Ascending aorta (tissue), 2 donors: ENCODE measurements around the gene DALRD3. TPM values are rescaled to one million over a fixed set of nuclear protein-coding genes. Genes with fewer than 3 reads are reported as not detected.

Experiments
- DNase-seq, 2 donors: peaks; one replicate each; pipeline ENCODE4 v3.0.0-alpha.2; 2019; ENCODE audit warnings: low spot score in 2 of 2
- H3K27ac ChIP-seq, 2 donors: fragments of 200-600 bp; sonication (generic); one replicate each; pipeline ENCODE4 v1.5.1; 2016 to 2017; ENCODE audit warnings: mild to moderate bottlenecking in 1 of 2
- H3K27me3 ChIP-seq: fragments of 200-600 bp; sonication (generic); one replicate; pipeline ENCODE4 v1.5.1; 2017
- H3K36me3 ChIP-seq, 2 donors: fragments of 200-600 bp; sonication (generic); one replicate each; pipeline ENCODE4 v1.5.1; 2016
- H3K4me1 ChIP-seq, 2 donors: fragments of 200-600 bp; sonication (generic); one replicate each; pipeline ENCODE4 v1.5.1; 2016 to 2017; ENCODE audit warnings: mild to moderate bottlenecking in 1 of 2
- H3K4me3 ChIP-seq, 2 donors: fragments of 200-600 bp; sonication (generic); one replicate each; pipeline ENCODE4 v1.5.1; 2016 to 2017; ENCODE audit warnings: mild to moderate bottlenecking in 1 of 2
- H3K9me3 ChIP-seq, 2 donors: fragments of 200-600 bp; sonication (generic); one replicate each; pipeline ENCODE4 v1.5.1; 2016
- intact Hi-C: fragments of 100-400 bp; cut with DNase I; formaldehyde crosslinking; loops from one replicate; pipeline ENCODE4 v1.15.1; 2023
- total RNA-seq: library from RNA; depleted of rRNA; stranded (reverse); fragments of >200 nt; gene quantifications from one replicate; pipeline ENCODE4 v1.1.0, GENCODE V29; 2016
- TF ChIP-seq, protein P1 (sequence below), 3 experiments: fragments of 200-600 bp in 2 of 3; fragments of 450-650 bp in 1 of 3; sonication (generic) in 2 of 3; IDR thresholded peaks; one replicate each; pipeline ENCODE4 v1.5.1; 2016 to 2019; ENCODE audit warnings: antibody characterized with exemption in 3 of 3, mild to moderate bottlenecking in 1 of 3, moderate library complexity in 1 of 3

The DALRD3 gene
- total RNA-seq, 1 donor from 2014 or later, result 73.1 TPM

DNA sequence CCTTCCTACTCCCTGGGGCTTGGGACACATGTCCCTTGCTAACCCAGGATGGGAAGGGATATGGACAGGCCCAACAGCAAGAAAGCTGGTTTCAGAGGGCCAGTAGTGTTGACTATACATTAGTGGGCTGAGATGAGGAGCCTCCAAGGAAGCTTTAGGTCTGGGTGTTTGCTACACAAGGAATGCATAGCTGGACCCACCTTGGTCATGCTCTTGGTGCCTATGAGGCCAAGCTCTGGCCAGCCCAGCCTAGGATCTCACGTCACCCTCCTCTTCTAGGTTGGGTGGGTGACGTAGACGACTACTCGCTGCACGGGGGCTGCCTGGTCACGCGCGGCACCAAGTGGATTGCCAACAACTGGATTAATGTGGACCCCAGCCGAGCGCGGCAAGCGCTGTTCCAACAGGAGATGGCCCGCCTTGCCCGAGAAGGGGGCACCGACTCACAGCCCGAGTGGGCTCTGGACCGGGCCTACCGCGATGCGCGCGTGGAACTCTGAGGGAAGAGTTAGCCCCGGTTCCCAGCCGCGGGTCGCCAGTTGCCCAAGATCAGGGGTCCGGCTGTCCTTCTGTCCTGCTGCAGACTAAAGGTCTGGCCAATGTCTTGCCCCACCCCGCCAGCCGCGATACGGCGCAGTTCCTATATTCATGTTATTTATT, 11.8 kb downstream of the DALRD3 start:
- Histone ChIP-seq H3K4me1 (peaks cover 2 to 13% of the 10 kb centered on the region in 2 donors), H3K36me3 (peaks cover 0 to 4% of the 10 kb centered on the region in 2 donors), H3K27me3 (no peaks in the 10 kb centered on the region), H3K9me3 (no peaks in the 10 kb centered on the region), H3K27ac (peak overlapping the region; percentile 96), H3K4me3 (peak overlapping the region; percentile 77 to 80)
- peak in 1 of 2 donors; percentile 77 for DNase-seq
- intact Hi-C loops, result loop anchor here (1.0 to 5.0 kb wide), 7 partner anchors 15 to 406 kb away; partner anchors contain the start of genes ARIH2, QRICH1, RHOA and SLC25A20
- TF ChIP-seq, protein P1, sequence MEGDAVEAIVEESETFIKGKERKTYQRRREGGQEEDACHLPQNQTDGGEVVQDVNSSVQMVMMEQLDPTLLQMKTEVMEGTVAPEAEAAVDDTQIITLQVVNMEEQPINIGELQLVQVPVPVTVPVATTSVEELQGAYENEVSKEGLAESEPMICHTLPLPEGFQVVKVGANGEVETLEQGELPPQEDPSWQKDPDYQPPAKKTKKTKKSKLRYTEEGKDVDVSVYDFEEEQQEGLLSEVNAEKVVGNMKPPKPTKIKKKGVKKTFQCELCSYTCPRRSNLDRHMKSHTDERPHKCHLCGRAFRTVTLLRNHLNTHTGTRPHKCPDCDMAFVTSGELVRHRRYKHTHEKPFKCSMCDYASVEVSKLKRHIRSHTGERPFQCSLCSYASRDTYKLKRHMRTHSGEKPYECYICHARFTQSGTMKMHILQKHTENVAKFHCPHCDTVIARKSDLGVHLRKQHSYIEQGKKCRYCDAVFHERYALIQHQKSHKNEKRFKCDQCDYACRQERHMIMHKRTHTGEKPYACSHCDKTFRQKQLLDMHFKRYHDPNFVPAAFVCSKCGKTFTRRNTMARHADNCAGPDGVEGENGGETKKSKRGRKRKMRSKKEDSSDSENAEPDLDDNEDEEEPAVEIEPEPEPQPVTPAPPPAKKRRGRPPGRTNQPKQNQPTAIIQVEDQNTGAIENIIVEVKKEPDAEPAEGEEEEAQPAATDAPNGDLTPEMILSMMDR (IDR thresholded peaks at IDR 0.05), result no peak

DNA sequence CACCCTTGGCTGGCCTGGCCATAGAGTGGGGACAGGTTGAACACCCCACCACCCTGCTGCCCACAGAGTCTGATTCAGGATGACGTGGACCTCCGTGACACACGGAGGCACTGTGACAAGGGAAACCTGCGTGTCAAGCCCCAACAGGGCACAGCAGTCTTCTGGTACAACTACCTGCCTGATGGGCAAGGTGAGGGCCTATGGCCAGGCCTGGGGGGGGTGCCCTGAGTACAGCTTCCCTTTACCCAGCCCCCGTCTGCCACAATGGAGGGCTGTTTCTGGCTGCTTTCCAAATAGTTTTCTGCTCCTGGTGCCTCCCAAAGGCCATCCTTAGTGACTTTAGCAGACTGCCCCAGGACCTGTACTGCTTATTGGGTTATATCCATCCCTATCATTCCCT, 12.4 kb downstream of the DALRD3 start:
- no peak for DNase-seq
- intact Hi-C loops, result loop anchor here (5.0 kb wide), 2 partner anchors 89 to 406 kb away; partner anchors contain the start of genes ARIH2, RHOA and TCTA
- Histone ChIP-seq H3K4me3 (peak overlapping the region in 1 of 2 donors; percentile 80), H3K27me3 (no peaks in the 10 kb centered on the region), H3K27ac (peak overlapping the region; percentile 96), H3K36me3 (no peaks in the 10 kb centered on the region), H3K9me3 (no peaks in the 10 kb centered on the region), H3K4me1 (peaks cover 2 to 13% of the 10 kb centered on the region in 2 donors)
- TF ChIP-seq, protein P1 (IDR thresholded peaks at IDR 0.05), result no peak

DNA sequence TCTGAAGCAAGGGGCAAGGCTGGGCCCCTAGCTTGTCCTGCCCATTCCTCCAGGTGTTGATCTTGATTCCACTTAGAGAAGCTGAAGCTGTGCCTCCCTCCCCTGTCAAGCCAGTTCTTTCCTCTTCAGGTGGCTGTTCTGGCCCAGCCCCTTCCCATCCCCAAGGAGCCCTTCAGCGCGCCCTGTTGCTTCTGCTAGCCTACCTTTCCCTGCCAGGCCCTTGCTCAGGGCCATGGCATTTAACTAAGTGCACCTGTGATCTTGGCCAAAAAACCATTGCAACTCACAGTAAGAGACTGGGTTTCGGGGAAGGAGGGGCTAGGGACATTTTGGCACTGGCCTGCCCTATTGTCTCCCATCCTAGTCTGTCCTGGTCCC, 13.1 kb downstream of the DALRD3 start:
- TF ChIP-seq, protein P1 (IDR thresholded peaks at IDR 0.05), result no peak
- Histone ChIP-seq H3K9me3 (no peaks in the 10 kb centered on the region), H3K4me3 (no peak overlapping the region), H3K27ac (peak overlapping the region in 1 of 2 donors; percentile 96), H3K4me1 (peaks cover 2 to 13% of the 10 kb centered on the region in 2 donors), H3K27me3 (no peaks in the 10 kb centered on the region), H3K36me3 (no peaks in the 10 kb centered on the region)
- intact Hi-C loops, result loop anchor here (5.0 kb wide), 2 partner anchors 88 to 407 kb away; partner anchors contain the start of genes ARIH2, RHOA and TCTA
- no peak for DNase-seq

DNA sequence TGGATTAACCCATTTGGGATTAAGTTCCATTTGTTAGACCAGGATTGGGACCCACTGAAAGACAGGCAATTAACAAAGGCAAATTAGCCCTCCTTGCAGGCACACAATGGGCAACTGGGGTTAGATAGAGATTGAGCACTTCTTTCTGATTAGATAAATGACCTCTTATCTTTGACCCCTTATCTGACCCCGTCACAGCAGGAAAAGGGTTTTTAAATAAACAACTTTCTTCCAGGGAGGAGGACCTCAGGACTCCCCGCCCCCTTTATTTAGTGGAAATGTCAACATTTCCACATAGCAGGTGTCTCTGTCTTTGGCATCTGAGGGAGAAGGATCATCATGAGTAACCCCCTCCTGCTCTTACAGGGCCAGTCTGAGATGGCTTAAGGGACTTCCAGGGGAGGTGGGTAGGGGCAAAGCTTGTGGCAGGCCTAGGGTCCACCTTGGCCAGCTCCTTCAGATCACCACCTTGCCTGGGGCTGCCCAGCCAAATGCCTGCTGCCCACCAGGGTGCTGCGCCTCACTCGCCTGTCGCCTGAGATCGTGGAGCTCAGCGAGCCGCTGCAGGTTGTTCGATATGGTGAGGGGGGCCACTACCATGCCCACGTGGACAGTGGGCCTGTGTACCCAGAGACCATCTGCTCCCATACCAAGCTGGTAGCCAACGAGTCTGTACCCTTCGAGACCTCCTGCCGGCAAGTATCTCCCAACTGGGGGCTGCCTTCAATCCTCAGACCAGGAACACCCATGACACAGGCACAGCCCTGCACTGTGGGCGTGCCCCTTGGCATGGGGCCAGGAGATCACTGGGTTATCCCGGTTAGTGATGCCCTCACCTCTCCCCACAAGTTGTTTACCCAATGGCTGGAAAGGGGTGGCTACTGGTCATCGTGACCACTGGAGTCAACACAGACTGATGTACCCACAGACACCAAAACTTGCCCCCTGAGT, 13.8 kb downstream of the DALRD3 start:
- DNase-seq, result no peak
- H3K27ac ChIP-seq, result no peak overlapping the region
- H3K27me3 ChIP-seq, result no peaks in the 10 kb centered on the region
- H3K9me3 ChIP-seq, result no peaks in the 10 kb centered on the region
- intact Hi-C loops, result loop anchor here (5.0 kb wide), 2 partner anchors 87 to 408 kb away; partner anchors contain the start of genes ARIH2, RHOA and TCTA
- no peak overlapping the region for H3K4me3 ChIP-seq
- peaks cover 2 to 13% of the 10 kb centered on the region in 2 donors for H3K4me1 ChIP-seq
- H3K36me3 ChIP-seq, result no peaks in the 10 kb centered on the region
- TF ChIP-seq, protein P1 (IDR thresholded peaks at IDR 0.05), result no peak

DNA sequence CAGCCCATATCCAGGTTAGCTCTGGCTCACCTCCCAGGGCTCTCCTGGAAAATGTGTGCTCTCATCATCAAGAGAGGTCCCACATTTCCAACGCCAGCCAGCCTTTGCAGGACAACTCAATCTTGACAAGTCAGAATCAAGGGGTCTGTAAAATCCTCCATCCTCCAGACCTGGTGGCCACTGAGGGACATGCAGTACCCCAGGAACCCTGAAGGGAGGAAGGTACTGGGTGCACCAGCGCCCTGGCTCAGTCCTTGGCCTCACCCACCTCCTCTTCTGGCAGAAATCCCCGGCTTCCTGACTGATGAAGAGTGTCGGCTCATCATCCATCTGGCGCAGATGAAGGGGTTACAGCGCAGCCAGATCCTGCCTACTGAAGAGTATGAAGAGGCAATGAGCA, 17.2 kb downstream of the DALRD3 start:
- Histone ChIP-seq H3K9me3 (no peaks in the 10 kb centered on the region), H3K36me3 (peaks cover 3 to 13% of the 10 kb centered on the region in 2 donors), H3K27me3 (no peaks in the 10 kb centered on the region), H3K4me3 (no peak overlapping the region), H3K27ac (no peak overlapping the region), H3K4me1 (peaks cover 0 to 1% of the 10 kb centered on the region in 2 donors)
- DNase-seq, result no peak
- TF ChIP-seq, protein P1 (IDR thresholded peaks at IDR 0.05), result no peak
- intact Hi-C loops, result no loop called here
